ENCODE data around the gene FOXD1. TPM values are rescaled to one million over a fixed set of nuclear protein-coding genes. Genes with fewer than 3 reads are reported as not detected.

Gene FOXD1
- total and polyA plus RNA-seq, 2 of the 4 experiments (the other 2 are of a cell fraction) = 3.2 to 23.1 TPM

- ATAC-seq (ENCODE audit: low read depth) (no peak), DNase-seq (no peak)
- H3K27me3 ChIP-seq (ENCODE audit: control insufficient read depth, insufficient read depth, low read length) = no peaks in the 10 kb centered on the region
- peaks cover 4 to 48% of the 10 kb centered on the region in 2 experiments; a peak in 2 of 4 replicates for H3K79me1 ChIP-seq (ENCODE audit: low read depth in 1 of 2, low read length in 2 of 2)
- 0 out of 2 replicates have a peak, but pooled peaks cover 3% of the 10 kb centered on the region for H4K20me1 ChIP-seq (ENCODE audit: insufficient read depth, low read length)
- H3K9ac ChIP-seq (ENCODE audit: low read depth, low read length) = peak overlapping the region; percentile 44; the same call in 1 of the 2 replicates
- POLR2A ChIA-PET (ENCODE audit: unreplicated experiment) = no interaction called here
- peak overlapping the region; percentile 92 for H2AFZ ChIP-seq (replicated peaks; ENCODE audit: low read length, poor library complexity)
- H3K56ac ChIP-seq (ENCODE audit: extremely low read depth, insufficient read depth, low read length) = peak overlapping the region; percentile 75; the same call in 1 of the 2 replicates
- peak overlapping the region; percentile 84 for H3K14ac ChIP-seq (replicated peaks; ENCODE audit: low read depth, low read length)
- peak overlapping the region; percentile 82 for H3K4me2 ChIP-seq (ENCODE audit: low read depth, low read length)
- H4K91ac ChIP-seq (ENCODE audit: insufficient read depth, low read depth, low read length) = peak overlapping the region; percentile 70
- peak overlapping the region; percentile 88; the same call in 1 of the 2 replicates for H3K18ac ChIP-seq (ENCODE audit: low read depth, low read length)
- peak overlapping the region; percentile 63 for H3K27ac ChIP-seq (ENCODE audit: insufficient read depth, low read length)
- H3K23ac ChIP-seq (ENCODE audit: low read depth, low read length) = peak overlapping the region; percentile 93; the same call in 1 of the 2 replicates
- peak overlapping the region; percentile 91 for H3K4ac ChIP-seq (ENCODE audit: low read depth, low read length)
- H2AK9ac ChIP-seq (replicated peaks; ENCODE audit: low read depth, low read length, poor library complexity) = peak overlapping the region; percentile 44
- no peaks in the 10 kb centered on the region for H3K9me3 ChIP-seq (ENCODE audit: control insufficient read depth, insufficient read depth, low read length)
- peak overlapping the region; percentile 89 for H2BK120ac ChIP-seq (ENCODE audit: low read depth, low read length)
- peak overlapping the region; percentile 2; the same call in 1 of the 2 replicates for H3K4me3 ChIP-seq (ENCODE audit: insufficient read depth, low read depth, low read length)
- H3K36me3 ChIP-seq (ENCODE audit: control insufficient read depth, insufficient read depth, low read length) = no peaks in the 10 kb centered on the region
- dilution Hi-C loops (cut with HindIII; ENCODE audit: low sequenced_read_pairs, unreplicated experiment) (no loop called here), intact Hi-C loops (cut with micrococcal nuclease) (no loop called here), in situ Hi-C loops (cut with MboI; ENCODE audit: low sequenced_read_pairs) (no loop called here)
- H2BK15ac ChIP-seq (ENCODE audit: low read depth, low read length) = peak overlapping the region; percentile 57; the same call in 1 of the 3 replicates
- 24% methylated on average over 5 of the region's 18 CpGs; no CpG with 5 or more reads in 1 of the 2 experiments for WGBS, 2 experiments (ENCODE audit: extremely low coverage in 2 of 2, insufficient read length in 1 of 2)
- peaks cover 4% of the 10 kb centered on the region for H3K9me1 ChIP-seq (ENCODE audit: insufficient read depth, low read length)
- peak overlapping the region; percentile 69; the same call in 1 of the 2 replicates for H4K5ac ChIP-seq (ENCODE audit: low read depth, low read length)
- BruUV-seq (replicated peaks) = no TSS peak
- H3K4me1 ChIP-seq (ENCODE audit: control insufficient read depth, insufficient read depth, low read length) = peaks cover 14% of the 10 kb centered on the region
- no peak overlapping the region for H2AK5ac ChIP-seq (ENCODE audit: low read depth, low read length)
- peak overlapping the region; percentile 42 to 77 for H4K8ac ChIP-seq (ENCODE audit: low read depth in 2 of 2, low read length in 2 of 2)
- H2BK20ac ChIP-seq (ENCODE audit: low read depth, low read length) = peak overlapping the region; percentile 83
- H2BK5ac ChIP-seq (ENCODE audit: low read depth, low read length, poor library complexity, severe bottlenecking) = peak overlapping the region; percentile 40
- CTCF ChIA-PET = interaction anchor here (1.0 kb wide), 1 partner anchor 124 kb away, joined by 3 read pairs; no protein-coding TSS in a partner anchor
- TF ChIP-seq MAZ (IDR thresholded peaks at IDR 0.05; ENCODE audit: borderline replicate concordance, low read depth, low read length) = no peak
- TF ChIP-seq MXI1 (IDR thresholded peaks at IDR 0.05; ENCODE audit: borderline replicate concordance, low read depth, low read length) = no peak
- TF ChIP-seq RCOR1 (IDR thresholded peaks at IDR 0.05; ENCODE audit: insufficient replicate concordance, low read length) = no peak
- no peak for TF ChIP-seq RAD21 (IDR thresholded peaks at IDR 0.05; ENCODE audit: low read length)
- no peak for TF ChIP-seq MAFK (IDR thresholded peaks at IDR 0.05; ENCODE audit: low read depth, low read length)
- no peak for TF ChIP-seq USF2 (IDR thresholded peaks at IDR 0.05; ENCODE audit: low read depth, low read length)
- no peak for TF ChIP-seq SMC3 (IDR thresholded peaks at IDR 0.05; ENCODE audit: low read depth, low read length)
- no peak for TF ChIP-seq CTCF (conservative IDR thresholded peaks at IDR 0.05; ENCODE audit: low read depth, low read length)
- TF ChIP-seq CHD1 (IDR thresholded peaks at IDR 0.05; ENCODE audit: low read depth, low read length) = no peak
- TF ChIP-seq FOS (IDR thresholded peaks at IDR 0.05; ENCODE audit: low read depth, low read length) = no peak
- TF ChIP-seq NFE2L2 (IDR thresholded peaks at IDR 0.05; ENCODE audit: low read depth, low read length) = no peak
- no peak for TF ChIP-seq ELK1 (IDR thresholded peaks at IDR 0.05; ENCODE audit: borderline replicate concordance, low read depth, low read length)
- no peak for TF ChIP-seq RFX5 (IDR thresholded peaks at IDR 0.05; ENCODE audit: low read depth, low read length)
These were observed 10.6 kb downstream of the FOXD1 start for GRCh38 chr5:73437777-73438644.

All from IMR-90 (cell line).